Activated naive CD4-positive, alpha-beta T cell treated with Interleukin-2 at 50 U/mL for 16 hours (primary cell): ENCODE measurements around the gene IFNA1.
"Not testable (repeated sequence)": the region's sequence is repeated elsewhere in the genome, so short reads cannot be mapped to it uniquely, and the experiment has no call there.

Experiments used
- DNase-seq: peaks from one replicate; pipeline ENCODE4 v3.0.0-alpha.2; 2020

IFNA1 gene

GRCh38 chr9:21440139-21440538, at the start of gene IFNA1:
Gene IFNA1 (plus strand): TSS chr9:21440439. CDS start chr9:21440508, 69 bp downstream.
- no peak for DNase-seq

GRCh38 chr9:21392270-21392669, 48.0 kb upstream of the IFNA1 start:
- no peak for DNase-seq

- peak; percentile 66 for DNase-seq
Measured at GRCh38 chr9:21395778-21396717, 44.2 kb upstream of the IFNA1 start.

GRCh38 chr9:21398955-21399489, 41.2 kb upstream of the IFNA1 start:
- DNase-seq, result no peak

GRCh38 chr9:21399956-21400355, 40.3 kb upstream of the IFNA1 start:
- DNase-seq, result no peak

- DNase-seq, result no peak
Measured at GRCh38 chr9:21402386-21403251, 37.6 kb upstream of the IFNA1 start.

GRCh38 chr9:21404146-21404545, 36.1 kb upstream of the IFNA1 start:
- DNase-seq, result no peak

- no peak for DNase-seq
Measured at GRCh38 chr9:21408817-21409216, 31.4 kb upstream of the IFNA1 start, which contains the start of gene IFNA8. Gene IFNA8 (plus strand): TSS chr9:21409117. CDS start chr9:21409177, 60 bp downstream.

GRCh38 chr9:21412107-21412506, 28.1 kb upstream of the IFNA1 start:
- no peak for DNase-seq

GRCh38 chr9:21413151-21413550, 27.1 kb upstream of the IFNA1 start:
- DNase-seq, result no peak

GRCh38 chr9:21413624-21414023, 26.6 kb upstream of the IFNA1 start:
- DNase-seq, result no peak

- no peak for DNase-seq
Measured at GRCh38 chr9:21414220-21414940, 25.9 kb upstream of the IFNA1 start.

- DNase-seq, result no peak
Measured at GRCh38 chr9:21415493-21416267, 24.6 kb upstream of the IFNA1 start.

- DNase-seq, result no peak
Measured at GRCh38 chr9:21428235-21428634, 12.0 kb upstream of the IFNA1 start.

- no peak for DNase-seq
Measured at GRCh38 chr9:21429191-21429590, 11.0 kb upstream of the IFNA1 start.

GRCh38 chr9:21432672-21433425, 7.4 kb upstream of the IFNA1 start:
- no peak for DNase-seq

GRCh38 chr9:21434202-21435014, 5.8 kb upstream of the IFNA1 start:
- DNase-seq, result peak; percentile 25

GRCh38 chr9:21435015-21435383, 5.2 kb upstream of the IFNA1 start:
- DNase-seq, result not testable (repeated sequence)

- DNase-seq, result no peak
Measured at GRCh38 chr9:21443849-21444625, 3.8 kb downstream of the IFNA1 start.
